Stimulated activated CD8-positive, alpha-beta memory T cell treated with anti-CD3 and anti-CD28 coated beads, Interleukin-7, amount 100 ng/mL, for 24 hours (primary cell): ENCODE results near the gene HEATR5A.

Source experiments
- DNase-seq: peaks from one replicate; pipeline ENCODE4 v3.0.0-alpha.2; 2020; ENCODE audit warnings: low read depth

HEATR5A gene

GRCh38 chr14:31425905-31426304 lies 5.6 kb upstream of the HEATR5A start:
- DNase-seq, result no peak

GRCh38 chr14:31421200-31421599 lies 850 bp upstream of the HEATR5A start:
- DNase-seq, result no peak

GRCh38 chr14:31419967-31420318 lies 407 bp downstream of the HEATR5A start:
- DNase-seq, result no peak

- DNase-seq, result no peak
Measured at GRCh38 chr14:31419179-31419966, 977 bp downstream of the HEATR5A start.

- no peak for DNase-seq
Measured at GRCh38 chr14:31418440-31418839, 1.9 kb downstream of the HEATR5A start.

GRCh38 chr14:31414190-31414833 lies 6.0 kb downstream of the HEATR5A start:
- DNase-seq, result no peak

GRCh38 chr14:31411218-31411727 lies 9.1 kb downstream of the HEATR5A start:
- no peak for DNase-seq

- no peak for DNase-seq
Measured at GRCh38 chr14:31410048-31410650, 10.2 kb downstream of the HEATR5A start.

GRCh38 chr14:31408421-31408820 lies 11.9 kb downstream of the HEATR5A start:
- no peak for DNase-seq

GRCh38 chr14:31405599-31406232 lies 14.6 kb downstream of the HEATR5A start:
- DNase-seq, result no peak

- DNase-seq, result no peak
Measured at GRCh38 chr14:31405106-31405505, 15.2 kb downstream of the HEATR5A start.

GRCh38 chr14:31403707-31404106 lies 16.6 kb downstream of the HEATR5A start:
- no peak for DNase-seq

- no peak for DNase-seq
Measured at GRCh38 chr14:31402764-31403439, 17.4 kb downstream of the HEATR5A start.

- no peak for DNase-seq
Measured at GRCh38 chr14:31401369-31401932, 18.9 kb downstream of the HEATR5A start.

GRCh38 chr14:31400031-31400638 lies 20.2 kb downstream of the HEATR5A start:
- no peak for DNase-seq

GRCh38 chr14:31395572-31396205 lies 24.7 kb downstream of the HEATR5A start:
- no peak for DNase-seq

- DNase-seq, result no peak
Measured at GRCh38 chr14:31395119-31395518, 25.2 kb downstream of the HEATR5A start.

- no peak for DNase-seq
Measured at GRCh38 chr14:31391977-31392503, 28.3 kb downstream of the HEATR5A start.

GRCh38 chr14:31391473-31391872 lies 28.9 kb downstream of the HEATR5A start:
- no peak for DNase-seq

GRCh38 chr14:31389946-31390345 lies 30.4 kb downstream of the HEATR5A start:
- no peak for DNase-seq
